Activated CD4-positive, alpha-beta T cell treated with anti-CD3 and anti-CD28 coated beads, Interleukin-2, amount 50 U/mL, for 16 hours (primary cell): Measurements from ENCODE around the gene VPS54.

Source experiments
- DNase-seq: peaks from one replicate; pipeline ENCODE4 v3.0.0-alpha.2; 2020

Gene VPS54

DNA sequence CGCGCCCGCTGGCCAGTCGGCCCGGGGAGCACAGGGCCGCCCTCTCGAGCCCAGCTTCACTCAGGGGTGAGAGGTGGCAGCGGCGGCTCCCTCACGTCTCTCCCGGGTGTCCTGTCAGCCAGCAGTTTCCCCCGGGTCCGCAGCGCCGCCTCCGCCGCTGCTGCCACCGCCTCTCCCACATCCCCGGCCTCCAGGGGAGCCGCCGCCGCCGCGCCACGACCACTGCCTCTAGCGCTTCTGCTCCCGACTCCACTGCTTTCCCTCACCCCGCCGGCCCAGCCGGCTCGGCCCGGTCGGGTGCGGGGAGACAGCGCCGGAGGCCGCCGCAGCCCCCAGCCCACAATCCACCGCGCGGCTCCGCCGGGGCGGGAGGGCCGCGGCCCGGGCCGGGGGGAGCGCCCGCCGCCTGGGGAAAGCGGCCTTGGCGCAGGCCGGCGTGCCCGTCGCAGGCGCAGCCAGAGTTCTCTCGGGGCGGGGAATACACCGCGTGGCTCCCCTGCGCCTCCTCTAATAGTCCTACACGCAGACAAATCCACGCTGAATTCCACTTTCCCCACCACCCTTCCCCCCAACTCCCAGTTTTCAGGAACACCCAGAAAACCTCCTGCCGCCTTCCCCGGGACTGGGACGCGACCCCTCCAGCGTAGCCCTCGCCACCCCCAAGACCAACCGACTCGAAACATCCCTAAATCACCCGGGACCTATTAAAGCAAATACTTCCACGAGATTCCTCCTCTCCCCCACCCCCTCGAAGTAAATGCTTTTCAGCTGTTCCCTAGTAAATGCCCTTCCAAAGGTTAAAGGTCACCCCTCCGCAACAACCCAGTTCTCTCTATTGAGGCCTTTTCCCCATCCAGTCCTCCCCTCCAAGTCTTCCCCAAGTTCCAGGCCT lies at the start of gene VPS54:
VPS54 (minus strand) TSS at position 346 of the 892 bp plus-strand sequence. CDS start 35,429 bp downstream, outside the sequence.
- DNase-seq = peak; percentile 54

GRCh38 chr2:64067326-64067725 lies 48.1 kb upstream of the VPS54 start:
- no peak for DNase-seq

GRCh38 chr2:64065516-64065915 lies 46.3 kb upstream of the VPS54 start:
- DNase-seq = no peak

DNA sequence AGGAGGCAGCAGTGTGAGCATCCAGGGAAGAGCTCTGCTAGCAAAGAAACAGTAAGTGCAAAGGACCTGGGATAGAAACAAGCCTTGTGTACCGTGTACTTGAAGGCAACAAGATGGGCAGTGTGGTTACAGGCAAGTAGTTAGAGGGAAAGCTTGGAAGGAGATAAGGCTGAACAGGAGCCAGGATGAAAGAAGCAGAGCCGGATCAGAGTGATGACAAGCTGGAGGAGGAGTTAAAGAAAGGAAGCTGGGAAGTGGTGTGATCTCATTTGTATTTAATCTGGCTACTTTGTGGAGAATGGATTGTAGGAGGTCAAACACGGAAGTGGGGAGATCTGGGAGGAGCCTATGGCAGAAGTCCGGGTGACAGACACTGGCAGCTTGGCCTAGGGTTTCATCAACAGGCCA lies 44.7 kb upstream of the VPS54 start:
- DNase-seq = no peak

GRCh38 chr2:64063454-64063853 lies 44.2 kb upstream of the VPS54 start:
- DNase-seq = no peak

DNA sequence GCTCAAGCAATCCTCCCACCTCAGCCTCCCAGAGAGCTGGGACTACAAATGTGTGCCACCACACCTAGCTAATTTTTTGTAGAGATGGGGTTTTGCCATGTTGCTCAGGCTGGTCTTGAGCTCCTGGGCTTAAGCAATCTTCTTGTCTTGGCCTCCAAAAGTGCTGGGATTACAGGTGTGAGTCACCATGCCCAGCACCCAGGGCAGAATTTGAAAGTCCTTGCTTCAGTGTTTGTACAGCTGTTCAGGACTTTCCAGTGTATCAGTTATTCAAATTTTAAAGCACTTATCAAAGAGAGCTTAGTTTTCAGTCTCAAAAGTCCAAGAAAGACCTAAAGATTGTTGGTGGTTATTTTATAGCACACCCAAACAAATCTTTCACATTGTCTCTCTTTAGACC lies 43.6 kb upstream of the VPS54 start:
- DNase-seq = no peak

- no peak for DNase-seq
These were observed 40.0 kb upstream of the VPS54 start for GRCh38 chr2:64059270-64059669.

DNA sequence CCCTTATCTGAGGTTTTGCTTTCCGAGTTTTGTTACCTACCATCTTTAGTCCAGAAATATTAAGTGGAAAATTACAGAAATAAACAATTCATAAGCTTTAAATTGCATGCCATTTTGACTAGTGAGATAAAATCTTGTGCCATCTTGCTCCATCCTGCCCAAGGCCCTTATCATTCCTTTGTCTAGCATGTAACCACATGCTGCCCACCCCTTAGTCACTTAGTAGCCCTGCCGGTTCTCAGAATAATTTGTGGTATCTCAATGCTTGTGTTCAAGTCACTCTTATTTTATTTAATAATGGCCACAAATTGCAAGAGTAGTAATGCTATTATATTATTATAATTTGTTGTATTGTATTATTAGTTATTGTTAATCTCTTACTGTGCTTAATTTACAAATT lies 36.8 kb upstream of the VPS54 start:
- no peak for DNase-seq

DNA sequence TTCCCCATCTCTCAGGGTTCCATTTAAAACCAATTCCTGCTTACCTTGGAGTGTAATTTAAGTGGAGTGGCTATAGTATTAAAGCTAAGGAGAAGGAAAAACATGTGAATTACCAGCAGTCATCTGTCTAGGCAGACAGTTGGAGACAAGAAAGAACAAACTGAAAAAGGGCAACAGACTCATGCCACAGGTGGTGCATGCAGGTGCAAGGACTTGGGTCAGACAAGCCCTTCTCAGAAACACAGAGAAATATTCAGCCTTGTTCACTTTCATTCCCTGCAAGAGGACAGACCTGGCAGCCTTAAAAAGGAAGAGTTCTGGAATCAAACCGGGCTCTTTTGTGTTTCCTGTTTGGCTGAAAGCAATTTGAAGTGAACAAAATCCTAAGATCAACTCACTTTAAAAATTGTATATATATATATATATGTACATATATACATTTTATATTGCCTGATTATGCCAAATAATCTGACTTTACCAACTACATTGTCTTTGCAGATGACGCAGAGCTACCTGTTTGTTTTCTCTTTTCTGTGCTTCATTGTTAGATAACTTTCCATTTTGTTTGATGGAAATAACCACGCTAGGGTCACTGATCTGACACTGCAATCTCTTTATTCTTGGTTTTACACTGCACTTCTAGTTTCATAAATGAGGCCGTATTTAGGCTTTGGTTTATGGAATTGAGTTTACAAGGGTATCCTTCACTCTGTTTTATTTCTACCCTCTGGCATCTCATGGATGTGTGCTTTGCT lies 35.1 kb upstream of the VPS54 start:
- no peak for DNase-seq

- no peak for DNase-seq
These were observed 33.4 kb upstream of the VPS54 start for GRCh38 chr2:64052463-64053241.

- DNase-seq = peak; percentile 85
These were observed 30.5 kb upstream of the VPS54 start for GRCh38 chr2:64049633-64050220.

DNA sequence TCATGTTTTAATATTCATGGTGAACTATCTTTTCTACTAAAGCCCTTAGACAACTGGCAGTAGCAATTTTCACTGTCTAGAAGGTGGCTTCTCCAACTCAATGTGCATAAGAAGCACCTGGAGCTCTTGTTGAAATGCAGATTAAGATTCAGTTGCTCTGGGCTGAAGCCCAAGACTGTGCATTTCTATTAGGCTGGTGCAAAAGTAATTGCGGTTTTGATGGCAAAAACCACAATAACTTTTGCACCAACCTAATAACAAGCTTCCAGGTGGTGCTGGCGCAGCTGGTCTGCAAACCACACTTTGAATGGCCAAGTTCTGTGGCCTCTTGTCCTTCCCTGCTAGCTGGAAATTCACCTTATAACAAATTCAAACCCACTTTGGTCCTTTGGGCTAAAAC lies 26.7 kb upstream of the VPS54 start:
- no peak for DNase-seq

DNA sequence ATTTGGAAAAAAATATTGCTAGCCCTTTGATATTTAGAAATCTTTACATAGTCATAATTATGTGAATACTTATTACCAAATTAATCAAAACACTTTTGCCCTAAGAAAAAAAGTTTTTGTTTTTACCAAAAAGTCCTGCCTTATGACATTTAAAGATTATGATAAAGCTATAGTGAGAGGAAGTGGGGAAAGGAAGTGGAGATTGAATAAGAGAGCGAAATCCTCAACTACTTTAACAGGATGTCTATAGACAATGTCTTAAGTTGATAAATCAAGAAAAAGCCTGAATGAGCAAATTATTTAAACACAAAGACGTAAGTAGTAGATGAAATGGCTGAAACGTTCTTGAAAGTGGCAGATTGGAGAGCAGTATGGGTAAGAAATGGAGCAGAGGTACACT lies 20.9 kb upstream of the VPS54 start:
- no peak for DNase-seq

- DNase-seq = peak; percentile 88
These were observed 16.9 kb upstream of the VPS54 start for GRCh38 chr2:64036034-64036705.

DNA sequence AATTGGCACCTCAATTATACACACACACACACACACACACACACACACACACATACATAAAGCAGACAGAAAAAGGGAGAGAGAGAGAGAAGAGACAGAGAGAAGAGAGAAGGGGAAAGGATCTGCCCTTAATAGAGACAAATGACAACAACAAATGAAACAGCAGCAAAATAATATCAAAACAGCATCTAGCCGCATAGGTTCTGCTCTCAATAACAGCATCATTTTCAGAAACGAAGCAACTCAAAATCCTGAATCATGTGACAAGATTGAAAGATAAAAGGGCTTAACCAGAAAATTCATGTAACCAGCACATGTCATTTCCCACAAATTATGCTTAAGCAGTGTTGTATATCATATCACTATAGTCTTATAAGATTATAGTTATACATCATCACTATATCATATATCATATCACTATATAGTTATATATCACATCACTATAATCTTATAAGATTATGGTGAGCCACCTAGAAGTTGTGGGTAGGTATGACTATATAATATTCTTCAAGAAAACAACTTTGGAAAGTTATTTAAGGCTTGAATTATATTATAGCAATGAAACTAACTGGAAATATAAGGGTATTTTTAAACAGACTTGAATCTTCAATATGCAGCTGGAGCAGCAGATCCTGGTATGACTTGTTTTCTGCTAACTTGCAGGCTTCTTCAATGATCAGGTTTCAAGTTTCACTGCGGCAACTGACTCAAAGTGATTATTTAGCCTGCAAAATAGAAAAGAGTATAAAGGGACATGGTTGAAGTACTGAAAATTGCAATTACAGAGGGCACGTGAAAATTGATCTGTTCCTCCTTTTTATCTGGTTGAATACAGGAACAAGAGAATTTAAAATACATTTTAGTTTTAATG lies 16.1 kb upstream of the VPS54 start:
- DNase-seq = peak; percentile 87

DNA sequence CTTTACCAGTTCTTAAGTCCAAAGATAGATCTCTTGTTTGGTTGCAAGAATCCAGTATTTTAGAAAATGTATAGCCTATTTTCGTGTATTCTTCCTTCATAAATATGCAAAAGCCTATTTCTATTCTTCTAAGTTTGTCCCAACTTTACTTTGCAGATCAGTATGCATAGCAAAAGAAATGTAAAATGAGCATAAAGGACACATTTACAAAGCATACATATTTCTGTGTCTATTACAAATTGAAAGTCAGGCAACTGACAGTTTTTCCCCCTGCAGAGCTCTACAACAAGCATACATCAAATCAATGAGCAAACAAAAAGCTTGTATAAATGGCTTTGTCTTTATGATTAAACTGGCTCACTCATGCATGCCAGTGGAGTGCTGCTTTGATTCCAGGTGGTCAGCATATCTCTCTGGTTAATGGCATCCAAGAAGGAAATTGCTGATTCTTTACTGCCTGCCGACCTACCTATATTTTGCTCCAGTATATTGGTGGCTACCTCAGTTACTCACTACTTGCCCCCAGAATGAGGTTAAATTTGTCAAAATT lies 10.0 kb upstream of the VPS54 start:
- DNase-seq = no peak

DNA sequence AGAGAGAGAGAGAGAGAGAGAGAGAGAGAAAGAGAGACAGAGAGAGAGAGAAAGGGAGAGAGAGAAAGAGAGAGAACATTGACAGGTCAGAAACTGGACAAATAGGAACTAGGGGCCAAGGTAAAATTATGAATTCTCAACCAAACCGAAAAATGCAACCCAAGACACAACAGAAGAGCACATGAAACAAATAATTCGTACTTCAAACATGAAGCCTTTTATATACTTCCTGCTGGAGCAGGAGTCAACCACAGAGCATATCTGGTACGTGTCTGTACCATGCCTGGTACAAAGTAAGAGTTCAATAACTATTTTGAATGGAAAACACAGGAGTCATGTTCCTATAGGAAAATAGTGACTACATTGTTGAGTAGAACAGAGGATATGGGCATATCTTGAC lies 6.5 kb upstream of the VPS54 start:
- DNase-seq = no peak

DNA sequence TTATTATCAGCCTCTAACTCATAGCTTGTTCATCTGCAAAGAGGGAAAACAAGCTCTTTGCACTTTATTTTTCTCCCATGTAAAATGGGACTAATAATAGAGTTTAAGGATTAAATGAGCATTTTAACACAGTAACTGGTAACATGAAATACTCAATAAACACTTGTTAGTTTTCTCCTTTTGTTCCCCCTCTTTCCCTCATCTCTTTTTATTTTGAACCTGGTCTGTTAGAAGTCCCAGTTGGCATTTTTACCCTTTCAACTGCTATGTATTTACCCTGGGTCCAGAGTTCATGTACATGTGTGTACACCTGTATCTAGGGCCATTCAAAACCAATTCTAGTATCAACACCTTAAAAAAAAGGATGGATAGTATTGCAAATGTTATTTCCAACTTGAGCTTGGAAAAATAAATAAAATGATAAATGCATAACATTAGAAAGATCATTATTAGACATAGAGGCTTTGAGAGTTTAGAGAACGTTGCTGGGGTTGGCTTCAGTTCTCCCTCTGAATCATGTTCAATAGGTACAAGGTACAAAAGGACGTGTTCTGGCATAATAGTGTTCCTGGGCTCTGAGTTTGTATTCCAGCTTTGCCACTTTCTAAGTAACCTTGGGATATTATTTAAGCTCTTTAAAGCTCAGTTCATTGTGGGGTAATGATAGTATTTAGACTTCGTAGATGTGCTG lies 5.2 kb upstream of the VPS54 start:
- no peak for DNase-seq

DNA sequence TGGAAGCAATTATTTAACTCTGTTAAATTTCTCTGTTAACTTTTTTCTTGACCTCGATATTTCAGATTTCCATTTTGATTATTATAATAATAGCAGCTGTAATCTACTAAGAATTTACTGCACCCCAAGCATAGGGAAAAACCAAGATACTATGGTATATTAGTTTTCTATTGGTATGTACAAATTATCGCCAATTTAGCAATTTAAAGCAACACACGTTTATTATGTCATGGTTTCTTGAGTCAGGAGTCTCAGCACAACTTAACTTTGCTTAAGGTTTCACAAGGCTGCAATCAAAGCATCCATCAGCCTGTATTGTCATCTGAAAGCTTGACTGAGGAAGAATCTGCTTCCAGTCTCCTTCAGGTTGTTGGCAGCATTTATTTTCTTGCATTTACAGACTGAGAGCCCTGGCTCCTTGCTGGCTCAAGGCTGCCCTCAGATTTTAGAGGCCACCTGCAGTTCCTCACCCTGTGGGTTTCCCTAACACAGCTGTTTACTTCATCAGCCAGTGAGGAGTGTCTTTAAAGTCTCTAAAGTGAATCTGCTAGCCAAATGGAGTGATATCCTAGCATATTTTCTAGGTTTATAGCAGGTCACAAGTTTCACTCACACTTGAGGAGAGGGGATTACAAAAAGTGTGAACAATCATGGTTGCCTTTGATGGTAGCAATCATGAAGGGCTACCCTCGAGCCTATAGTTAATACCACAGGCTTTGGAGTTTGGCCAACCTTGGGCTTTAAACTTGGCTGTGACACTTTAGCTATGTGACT lies 4.4 kb upstream of the VPS54 start:
- no peak for DNase-seq

DNA sequence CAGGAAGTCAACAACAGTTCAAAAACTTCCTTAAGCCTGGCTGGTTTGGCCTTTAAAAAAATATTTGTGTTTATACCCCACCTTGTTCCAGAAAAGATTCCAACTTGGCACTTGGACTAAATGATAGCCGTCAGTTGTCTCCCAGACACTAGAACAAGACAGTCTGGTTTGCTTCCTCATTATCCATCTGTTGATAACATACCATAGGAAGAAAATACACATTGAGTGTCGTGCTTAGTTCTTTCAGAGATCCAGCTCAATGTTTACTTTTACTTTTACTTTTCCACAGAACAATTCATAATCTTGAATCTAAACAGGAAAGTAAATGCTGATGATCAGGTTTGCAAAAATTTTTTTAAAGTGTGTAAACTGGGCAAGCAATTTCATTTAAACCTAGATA lies 2.4 kb upstream of the VPS54 start:
- no peak for DNase-seq
